Measurements from ENCODE around the gene FMNL2.

The FMNL2 gene

GRCh38 chr2:152431370-152432098, 96.6 kb downstream of the FMNL2 start:
- no peak for DNase-seq

- DNase-seq, result peak; percentile 20
These were observed 97.3 kb downstream of the FMNL2 start for GRCh38 chr2:152432206-152432653.

- DNase-seq, result no peak
These were observed 97.8 kb downstream of the FMNL2 start for GRCh38 chr2:152432765-152433164.

GRCh38 chr2:152433289-152433688, 98.3 kb downstream of the FMNL2 start:
- DNase-seq, result no peak

GRCh38 chr2:152433791-152434190, 98.8 kb downstream of the FMNL2 start:
- no peak for DNase-seq

- DNase-seq, result no peak
These were observed 99.6 kb downstream of the FMNL2 start for GRCh38 chr2:152434395-152435182.

- DNase-seq, result no peak
These were observed 101.2 kb downstream of the FMNL2 start for GRCh38 chr2:152436148-152436547.

GRCh38 chr2:152437276-152438108, 102.5 kb downstream of the FMNL2 start:
- DNase-seq, result no peak

- DNase-seq, result no peak
These were observed 105.1 kb downstream of the FMNL2 start for GRCh38 chr2:152440049-152440448.

- no peak for DNase-seq
These were observed 105.5 kb downstream of the FMNL2 start for GRCh38 chr2:152440460-152440859.

- no peak for DNase-seq
These were observed 107.0 kb downstream of the FMNL2 start for GRCh38 chr2:152441961-152442360.

- no peak for DNase-seq
These were observed 108.8 kb downstream of the FMNL2 start for GRCh38 chr2:152443771-152444170.

GRCh38 chr2:152444448-152444847, 109.5 kb downstream of the FMNL2 start:
- DNase-seq, result no peak

GRCh38 chr2:152445375-152445774, 110.4 kb downstream of the FMNL2 start:
- no peak for DNase-seq

GRCh38 chr2:152445791-152446201, 110.8 kb downstream of the FMNL2 start:
- no peak for DNase-seq

- DNase-seq, result no peak
These were observed 111.2 kb downstream of the FMNL2 start for GRCh38 chr2:152446213-152446612.

- no peak for DNase-seq
These were observed 112.9 kb downstream of the FMNL2 start for GRCh38 chr2:152447897-152448296.

GRCh38 chr2:152448606-152449005, 113.6 kb downstream of the FMNL2 start:
- no peak for DNase-seq

- DNase-seq, result no peak
These were observed 114.6 kb downstream of the FMNL2 start for GRCh38 chr2:152449578-152449977.

GRCh38 chr2:152450176-152450575, 115.2 kb downstream of the FMNL2 start:
- no peak for DNase-seq

- DNase-seq, result no peak
These were observed 117.4 kb downstream of the FMNL2 start for GRCh38 chr2:152452256-152452973.

- DNase-seq, result no peak
These were observed 118.3 kb downstream of the FMNL2 start for GRCh38 chr2:152453129-152453911.
